Measurements from ENCODE around the gene RAI14.
"Not testable (repeated sequence)": the region's sequence is repeated elsewhere in the genome, so short reads cannot be mapped to it uniquely, and the experiment has no call there.

Gene RAI14

GRCh38 chr5:34701442-34701841, 45.3 kb downstream of the RAI14 start:
- DNase-seq, result not testable (repeated sequence)

- no peak for DNase-seq
Observed at GRCh38 chr5:34703767-34704713, 47.9 kb downstream of the RAI14 start.

DNA sequence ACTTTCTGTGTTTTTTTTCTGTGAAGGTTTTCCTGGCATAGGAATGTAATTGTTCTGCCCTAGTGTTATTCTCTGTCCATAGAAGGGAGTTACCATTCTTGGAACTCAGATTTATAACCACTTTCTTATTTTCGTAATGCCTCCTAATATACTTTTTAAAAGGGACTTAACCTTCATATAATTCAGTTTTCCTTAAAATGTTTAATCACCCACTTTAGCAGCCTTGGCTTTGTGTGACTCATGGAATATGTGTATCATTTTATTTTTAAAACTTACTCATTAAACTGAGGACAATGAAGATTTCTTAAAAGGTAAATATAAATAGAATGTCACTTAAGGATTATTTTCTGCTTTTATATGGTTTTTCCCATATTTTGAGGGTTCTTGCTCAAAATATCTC, 50.0 kb downstream of the RAI14 start:
- no peak for DNase-seq

- no peak for DNase-seq
Observed at GRCh38 chr5:34707451-34708107, 51.5 kb downstream of the RAI14 start.

- no peak for DNase-seq
Observed at GRCh38 chr5:34708777-34709176, 52.6 kb downstream of the RAI14 start.

- DNase-seq, result no peak
Observed at GRCh38 chr5:34709861-34710673, 53.9 kb downstream of the RAI14 start.

DNA sequence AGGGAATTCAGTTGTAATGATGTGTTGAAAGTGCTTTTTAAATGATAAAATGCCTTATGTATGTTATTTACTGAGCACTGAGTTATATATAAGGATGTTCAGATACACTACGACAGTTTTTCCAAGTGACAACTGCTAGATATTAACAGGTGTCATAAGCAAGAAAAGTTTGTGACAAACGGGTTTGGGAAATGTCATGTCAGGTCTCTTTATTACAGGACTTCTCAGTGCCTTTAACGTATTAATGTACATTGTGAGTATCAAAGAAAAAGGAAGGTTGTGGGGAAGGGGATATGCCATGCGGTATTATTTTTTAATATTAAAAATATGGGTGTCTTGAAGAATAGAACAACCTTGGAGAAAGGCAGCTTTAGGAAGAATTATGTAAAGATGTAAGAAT, 56.4 kb downstream of the RAI14 start:
- no peak for DNase-seq

GRCh38 chr5:34715711-34716110, 59.6 kb downstream of the RAI14 start:
- DNase-seq, result no peak

DNA sequence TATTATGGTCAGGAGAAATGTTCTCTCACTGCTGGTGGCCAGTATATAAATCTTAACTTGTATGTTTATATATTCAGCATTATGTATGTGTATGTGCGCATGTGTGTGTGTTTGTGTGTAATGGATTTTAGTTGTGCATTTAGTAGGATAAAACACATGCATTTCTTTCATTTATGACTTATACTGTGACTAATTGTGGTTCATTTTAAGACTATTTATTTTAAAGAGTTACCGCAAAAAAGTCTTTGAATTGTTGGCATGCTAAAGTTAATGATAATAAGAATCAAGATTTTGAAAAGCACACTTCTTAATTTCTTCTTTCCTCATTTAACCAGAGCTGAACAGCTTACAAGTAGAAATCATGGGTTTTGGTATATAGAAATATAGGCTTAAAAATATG, 60.9 kb downstream of the RAI14 start:
- DNase-seq, result no peak

DNA sequence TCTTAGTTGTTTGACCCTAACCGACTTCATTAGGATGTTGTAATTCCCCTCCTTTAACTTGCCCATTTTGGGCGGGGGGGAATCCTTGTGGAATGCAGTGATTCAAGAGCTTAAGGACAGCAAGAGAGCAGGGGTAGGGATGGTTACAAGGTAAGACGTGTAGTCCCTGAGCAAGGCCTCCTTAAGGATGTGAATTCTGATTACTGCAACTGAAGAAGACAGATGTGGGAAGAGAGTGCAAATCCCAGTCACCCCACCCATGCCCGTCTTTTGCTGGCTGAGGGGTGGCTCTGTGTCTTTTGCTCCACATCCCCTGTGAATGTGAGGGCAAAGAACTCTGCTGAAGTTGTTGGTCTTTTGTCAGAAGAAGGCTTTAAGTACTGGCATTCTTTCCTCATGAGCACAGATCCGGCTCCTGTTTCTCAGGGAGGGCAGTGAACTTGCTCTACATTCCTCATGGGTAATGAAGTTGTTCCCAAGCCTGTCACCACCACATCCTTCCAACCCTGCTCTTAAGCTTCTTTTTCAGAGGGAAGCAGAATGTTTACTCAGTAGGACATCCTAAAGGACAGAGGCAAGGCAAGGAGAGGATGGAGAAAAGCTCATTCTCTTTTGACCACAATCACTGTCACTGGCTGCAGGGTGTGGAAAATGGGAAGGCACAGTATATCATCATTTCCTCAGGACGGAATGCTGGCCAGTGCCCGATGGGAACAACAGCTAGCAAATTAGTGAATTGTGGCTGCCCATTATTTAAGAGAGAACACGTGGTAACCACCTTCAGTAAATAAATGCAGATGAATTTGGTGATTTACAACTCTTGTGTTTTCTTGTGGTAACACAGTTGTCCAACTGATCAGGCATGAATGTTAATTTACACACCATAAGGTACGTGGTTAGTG, 61.5 kb downstream of the RAI14 start:
- DNase-seq, result no peak

DNA sequence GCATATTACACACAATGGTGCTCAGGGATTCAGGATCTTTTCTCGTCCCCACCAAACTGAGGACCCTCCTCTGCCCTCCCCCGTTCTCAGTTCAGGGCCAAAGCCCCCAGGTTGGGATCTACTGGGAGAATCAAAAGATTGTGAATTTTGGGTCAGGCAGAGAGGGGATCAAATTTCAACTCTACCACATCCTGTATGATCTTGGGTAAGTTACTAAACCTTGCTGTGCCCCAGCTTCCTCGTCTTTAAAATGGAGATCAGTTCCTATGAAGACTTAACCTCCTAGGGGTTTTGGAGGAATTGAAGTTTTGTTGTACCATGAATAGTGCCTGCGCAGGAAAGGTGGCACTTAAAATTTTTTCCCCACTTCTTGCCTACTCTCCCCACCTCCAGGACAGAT, 62.4 kb downstream of the RAI14 start:
- DNase-seq, result no peak

GRCh38 chr5:34719029-34719428, 62.9 kb downstream of the RAI14 start:
- no peak for DNase-seq

GRCh38 chr5:34721327-34721726, 65.2 kb downstream of the RAI14 start:
- no peak for DNase-seq

GRCh38 chr5:34722183-34722582, 66.1 kb downstream of the RAI14 start:
- DNase-seq, result no peak

DNA sequence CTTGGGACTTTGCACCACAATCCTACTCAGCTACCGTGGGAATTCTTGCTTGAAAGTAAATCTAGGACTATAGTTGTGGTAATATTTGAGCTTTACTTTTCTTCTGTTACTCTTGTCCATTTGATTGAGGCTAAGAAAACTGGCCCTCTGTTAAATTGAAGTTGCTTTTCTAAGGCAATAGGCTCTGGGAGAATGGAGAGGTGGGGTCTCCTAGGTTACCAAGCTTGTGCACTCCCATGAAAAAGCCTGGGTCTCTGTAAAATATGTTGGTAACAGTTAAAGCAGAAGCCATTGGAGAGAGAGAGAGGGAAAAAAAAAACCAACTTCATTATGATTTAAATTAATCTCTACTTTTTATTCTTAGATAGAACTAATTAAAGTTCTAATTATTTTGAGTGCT, 68.6 kb downstream of the RAI14 start:
- DNase-seq, result no peak

GRCh38 chr5:34727166-34727749, 71.1 kb downstream of the RAI14 start:
- not testable (repeated sequence) for DNase-seq

DNA sequence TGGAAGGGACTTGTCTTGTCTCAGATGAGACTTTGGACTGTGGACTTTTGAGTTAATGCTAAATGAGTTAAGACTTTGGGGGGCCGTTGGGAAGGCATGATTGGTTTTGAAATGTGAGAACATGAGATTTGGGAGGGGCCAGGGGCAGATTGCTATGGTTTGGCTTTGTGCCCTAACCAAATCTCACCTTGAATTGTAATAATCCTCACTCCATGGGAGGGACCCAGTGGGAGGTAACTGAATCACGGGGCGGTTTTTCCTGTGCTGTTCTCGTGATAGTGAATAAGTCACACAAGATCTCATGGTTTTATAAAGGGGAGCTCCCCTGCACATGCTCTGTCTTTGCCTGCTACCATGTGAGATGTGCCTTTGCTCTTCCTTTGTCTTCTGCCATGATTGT, 72.1 kb downstream of the RAI14 start:
- DNase-seq, result no peak

DNA sequence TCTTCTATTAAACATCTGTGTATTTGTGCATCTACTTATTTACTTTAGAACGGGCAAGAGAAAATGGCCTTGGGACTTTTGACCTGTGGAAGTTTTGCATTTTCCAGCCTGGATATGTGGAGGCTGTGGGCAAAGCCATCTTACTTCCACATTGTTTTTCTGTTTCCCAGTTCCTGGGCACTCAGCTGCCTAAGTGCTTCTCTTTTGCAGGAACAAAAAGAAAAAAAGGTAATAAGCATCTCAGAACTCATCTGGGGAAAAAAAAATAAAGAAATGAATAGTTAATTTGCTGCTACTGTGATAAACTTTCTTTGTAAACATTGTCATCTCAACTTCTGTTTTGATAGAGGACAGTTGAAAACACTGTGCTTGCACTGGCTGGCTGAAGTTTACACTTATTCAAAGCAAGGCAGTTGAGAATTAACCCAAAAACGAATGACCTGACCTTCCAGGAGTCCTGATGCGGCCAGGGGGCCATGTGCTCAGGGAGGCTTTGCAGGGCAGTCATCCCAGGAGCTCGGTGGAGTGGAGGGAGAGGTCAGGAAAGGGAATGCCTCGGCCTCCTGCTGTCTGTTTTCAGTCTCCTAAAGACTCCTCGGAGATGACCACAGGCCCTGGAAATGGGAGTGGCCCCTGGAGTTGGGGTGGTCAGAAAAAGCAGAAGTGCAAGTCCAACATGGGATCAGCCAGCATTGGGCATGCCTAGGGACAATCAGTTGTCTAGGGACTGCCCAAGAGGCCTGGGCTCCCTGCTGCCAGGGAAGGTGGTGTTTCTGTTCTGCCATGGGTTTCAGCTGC, 75.5 kb downstream of the RAI14 start:
- no peak for DNase-seq

GRCh38 chr5:34734326-34734725, 78.2 kb downstream of the RAI14 start:
- no peak for DNase-seq

GRCh38 chr5:34735491-34736426, 79.6 kb downstream of the RAI14 start:
- no peak for DNase-seq
